Measurements from ENCODE around the gene GIT1. TPM values are rescaled to one million over a fixed set of nuclear protein-coding genes. Genes with fewer than 3 reads are reported as not detected.

Gene GIT1
- total and polyA plus RNA-seq, 2 experiments from 2014 or later = 15.9 to 60.9 TPM

DNA sequence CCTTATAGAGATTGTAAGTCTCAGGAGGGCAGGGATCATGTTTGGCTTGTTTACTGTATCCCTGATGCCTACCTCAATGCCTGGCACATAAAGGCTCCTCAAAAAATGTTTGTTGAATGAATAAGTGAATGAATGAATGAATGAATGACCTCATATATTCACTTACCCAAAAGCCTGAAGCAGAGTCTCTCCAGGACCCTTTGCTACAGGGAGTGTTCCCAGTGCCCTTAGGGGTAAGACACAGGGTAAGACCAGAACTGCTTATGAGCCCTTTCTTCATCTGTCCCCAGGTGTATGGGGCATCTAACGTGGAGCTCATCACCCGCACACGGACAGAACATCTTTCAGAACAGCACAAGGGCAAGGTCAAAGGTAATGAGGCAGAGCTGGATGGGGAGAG lies 20.9 kb upstream of the GIT1 start:
- no peak overlapping the region for H3K4me2 ChIP-seq
- peaks cover 4% of the 10 kb centered on the region; the same call in 2 of the 3 replicates for H3K36me3 Mint-ChIP-seq (ENCODE audit: low read depth)
- H3K4me3 ChIP-seq = no peak overlapping the region
- H3K27ac ChIP-seq (ENCODE audit: low read depth) = no peak overlapping the region
- DNase-seq (ENCODE audit: low spot score) = no peak
- H3K79me2 ChIP-seq (replicated peaks; ENCODE audit: insufficient read depth) = peaks cover 2% of the 10 kb centered on the region; the same call in 1 of the 2 replicates
- H3K27me3 Mint-ChIP-seq (ENCODE audit: insufficient read depth, low read depth, poor library complexity) = peaks cover 24% of the 10 kb centered on the region
- ATAC-seq = no peak
- H3K4me3 Mint-ChIP-seq = no peak overlapping the region
- no peaks in the 10 kb centered on the region for H3F3A ChIP-seq (replicated peaks; ENCODE audit: low read depth)
- peaks cover 7% of the 10 kb centered on the region; the same call in 1 of the 2 replicates for H4K20me1 ChIP-seq (replicated peaks; ENCODE audit: insufficient read depth)
- peaks cover 24% of the 10 kb centered on the region for H3K27me3 ChIP-seq (ENCODE audit: insufficient read depth)
- H3K4me1 ChIP-seq (ENCODE audit: insufficient read depth) = peaks cover 17% of the 10 kb centered on the region
- H2AFZ ChIP-seq = no peak overlapping the region
- no peaks in the 10 kb centered on the region for H3K9me2 ChIP-seq (ENCODE audit: insufficient read depth)
- no peaks in the 10 kb centered on the region; the same call in 1 of the 2 replicates for H3K36me3 ChIP-seq (ENCODE audit: insufficient read depth)
- TF ChIP-seq NANOG (IDR thresholded peaks at IDR 0.05; ENCODE audit: borderline replicate concordance) (no peak), JUNB (IDR thresholded peaks at IDR 0.05; ENCODE audit: unreplicated experiment) (no peak)
- TF ChIP-seq, protein P1, sequence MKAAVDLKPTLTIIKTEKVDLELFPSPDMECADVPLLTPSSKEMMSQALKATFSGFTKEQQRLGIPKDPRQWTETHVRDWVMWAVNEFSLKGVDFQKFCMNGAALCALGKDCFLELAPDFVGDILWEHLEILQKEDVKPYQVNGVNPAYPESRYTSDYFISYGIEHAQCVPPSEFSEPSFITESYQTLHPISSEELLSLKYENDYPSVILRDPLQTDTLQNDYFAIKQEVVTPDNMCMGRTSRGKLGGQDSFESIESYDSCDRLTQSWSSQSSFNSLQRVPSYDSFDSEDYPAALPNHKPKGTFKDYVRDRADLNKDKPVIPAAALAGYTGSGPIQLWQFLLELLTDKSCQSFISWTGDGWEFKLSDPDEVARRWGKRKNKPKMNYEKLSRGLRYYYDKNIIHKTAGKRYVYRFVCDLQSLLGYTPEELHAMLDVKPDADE (IDR thresholded peaks at IDR 0.05) = no peak
- H3K4me1 Mint-ChIP-seq = peaks cover 18% of the 10 kb centered on the region
- H3K9me3 Mint-ChIP-seq = no peaks in the 10 kb centered on the region; the same call in 2 of the 3 replicates
- no peak overlapping the region for H3K27ac Mint-ChIP-seq

DNA sequence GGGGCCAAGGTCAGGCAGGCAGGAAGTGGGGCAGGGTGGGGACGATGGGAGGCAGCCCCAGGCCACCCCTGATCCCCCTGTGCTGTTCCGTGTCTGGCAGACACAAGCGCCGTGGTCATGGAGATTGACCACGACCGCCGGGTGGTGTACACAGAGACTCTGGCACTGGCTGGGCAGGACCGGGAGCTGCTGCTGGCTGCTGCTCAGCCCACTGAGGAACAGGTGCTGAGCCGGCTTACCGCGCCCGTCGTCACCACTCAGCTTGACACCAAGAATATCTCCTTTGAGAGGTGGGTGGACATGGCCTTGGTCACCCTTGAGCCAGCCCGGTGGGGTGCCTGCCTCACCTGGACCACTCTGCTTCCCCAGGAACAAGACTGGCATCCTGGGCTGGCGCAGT lies 19.5 kb upstream of the GIT1 start:
- no peak overlapping the region for H3K4me3 ChIP-seq
- peaks cover 9% of the 10 kb centered on the region for H3K27me3 ChIP-seq (ENCODE audit: insufficient read depth)
- no peaks in the 10 kb centered on the region for H3K9me2 ChIP-seq (ENCODE audit: insufficient read depth)
- no peaks in the 10 kb centered on the region; the same call in 2 of the 3 replicates for H3K9me3 Mint-ChIP-seq
- no peak overlapping the region for H3K27ac Mint-ChIP-seq
- H3K4me3 Mint-ChIP-seq = no peak overlapping the region
- no peak overlapping the region for H2AFZ ChIP-seq
- DNase-seq (ENCODE audit: low spot score) = no peak
- H3K79me2 ChIP-seq (replicated peaks; ENCODE audit: insufficient read depth) = peaks cover 8% of the 10 kb centered on the region
- H3K36me3 ChIP-seq (ENCODE audit: insufficient read depth) = no peaks in the 10 kb centered on the region; the same call in 1 of the 2 replicates
- H3F3A ChIP-seq (replicated peaks; ENCODE audit: low read depth) = no peaks in the 10 kb centered on the region
- no peak overlapping the region for H3K4me2 ChIP-seq
- no peak for ATAC-seq
- H3K27me3 Mint-ChIP-seq (ENCODE audit: insufficient read depth, low read depth, poor library complexity) = peaks cover 10% of the 10 kb centered on the region
- peaks cover 7% of the 10 kb centered on the region; the same call in 1 of the 2 replicates for H4K20me1 ChIP-seq (replicated peaks; ENCODE audit: insufficient read depth)
- no peak overlapping the region for H3K27ac ChIP-seq (ENCODE audit: low read depth)
- peaks cover 5% of the 10 kb centered on the region for H3K4me1 Mint-ChIP-seq
- H3K4me1 ChIP-seq (ENCODE audit: insufficient read depth) = peaks cover 3% of the 10 kb centered on the region; the same call in 1 of the 2 replicates
- H3K36me3 Mint-ChIP-seq (ENCODE audit: low read depth) = peaks cover 4% of the 10 kb centered on the region; the same call in 2 of the 3 replicates
- TF ChIP-seq EZH2phosphoT487 (IDR thresholded peaks at IDR 0.05; ENCODE audit: unreplicated experiment) = no peak
- TF ChIP-seq EZH2 (IDR thresholded peaks at IDR 0.05; ENCODE audit: low read depth, unreplicated experiment) = no peak
- no peak for TF ChIP-seq JUNB (IDR thresholded peaks at IDR 0.05; ENCODE audit: unreplicated experiment)
- no peak for TF ChIP-seq STAT1 (IDR thresholded peaks at IDR 0.05; ENCODE audit: unreplicated experiment)
- TF ChIP-seq ZNF331 (CRISPR knock-in tag; IDR thresholded peaks at IDR 0.05; ENCODE audit: low read depth) = no peak
- TF ChIP-seq, protein P2, sequence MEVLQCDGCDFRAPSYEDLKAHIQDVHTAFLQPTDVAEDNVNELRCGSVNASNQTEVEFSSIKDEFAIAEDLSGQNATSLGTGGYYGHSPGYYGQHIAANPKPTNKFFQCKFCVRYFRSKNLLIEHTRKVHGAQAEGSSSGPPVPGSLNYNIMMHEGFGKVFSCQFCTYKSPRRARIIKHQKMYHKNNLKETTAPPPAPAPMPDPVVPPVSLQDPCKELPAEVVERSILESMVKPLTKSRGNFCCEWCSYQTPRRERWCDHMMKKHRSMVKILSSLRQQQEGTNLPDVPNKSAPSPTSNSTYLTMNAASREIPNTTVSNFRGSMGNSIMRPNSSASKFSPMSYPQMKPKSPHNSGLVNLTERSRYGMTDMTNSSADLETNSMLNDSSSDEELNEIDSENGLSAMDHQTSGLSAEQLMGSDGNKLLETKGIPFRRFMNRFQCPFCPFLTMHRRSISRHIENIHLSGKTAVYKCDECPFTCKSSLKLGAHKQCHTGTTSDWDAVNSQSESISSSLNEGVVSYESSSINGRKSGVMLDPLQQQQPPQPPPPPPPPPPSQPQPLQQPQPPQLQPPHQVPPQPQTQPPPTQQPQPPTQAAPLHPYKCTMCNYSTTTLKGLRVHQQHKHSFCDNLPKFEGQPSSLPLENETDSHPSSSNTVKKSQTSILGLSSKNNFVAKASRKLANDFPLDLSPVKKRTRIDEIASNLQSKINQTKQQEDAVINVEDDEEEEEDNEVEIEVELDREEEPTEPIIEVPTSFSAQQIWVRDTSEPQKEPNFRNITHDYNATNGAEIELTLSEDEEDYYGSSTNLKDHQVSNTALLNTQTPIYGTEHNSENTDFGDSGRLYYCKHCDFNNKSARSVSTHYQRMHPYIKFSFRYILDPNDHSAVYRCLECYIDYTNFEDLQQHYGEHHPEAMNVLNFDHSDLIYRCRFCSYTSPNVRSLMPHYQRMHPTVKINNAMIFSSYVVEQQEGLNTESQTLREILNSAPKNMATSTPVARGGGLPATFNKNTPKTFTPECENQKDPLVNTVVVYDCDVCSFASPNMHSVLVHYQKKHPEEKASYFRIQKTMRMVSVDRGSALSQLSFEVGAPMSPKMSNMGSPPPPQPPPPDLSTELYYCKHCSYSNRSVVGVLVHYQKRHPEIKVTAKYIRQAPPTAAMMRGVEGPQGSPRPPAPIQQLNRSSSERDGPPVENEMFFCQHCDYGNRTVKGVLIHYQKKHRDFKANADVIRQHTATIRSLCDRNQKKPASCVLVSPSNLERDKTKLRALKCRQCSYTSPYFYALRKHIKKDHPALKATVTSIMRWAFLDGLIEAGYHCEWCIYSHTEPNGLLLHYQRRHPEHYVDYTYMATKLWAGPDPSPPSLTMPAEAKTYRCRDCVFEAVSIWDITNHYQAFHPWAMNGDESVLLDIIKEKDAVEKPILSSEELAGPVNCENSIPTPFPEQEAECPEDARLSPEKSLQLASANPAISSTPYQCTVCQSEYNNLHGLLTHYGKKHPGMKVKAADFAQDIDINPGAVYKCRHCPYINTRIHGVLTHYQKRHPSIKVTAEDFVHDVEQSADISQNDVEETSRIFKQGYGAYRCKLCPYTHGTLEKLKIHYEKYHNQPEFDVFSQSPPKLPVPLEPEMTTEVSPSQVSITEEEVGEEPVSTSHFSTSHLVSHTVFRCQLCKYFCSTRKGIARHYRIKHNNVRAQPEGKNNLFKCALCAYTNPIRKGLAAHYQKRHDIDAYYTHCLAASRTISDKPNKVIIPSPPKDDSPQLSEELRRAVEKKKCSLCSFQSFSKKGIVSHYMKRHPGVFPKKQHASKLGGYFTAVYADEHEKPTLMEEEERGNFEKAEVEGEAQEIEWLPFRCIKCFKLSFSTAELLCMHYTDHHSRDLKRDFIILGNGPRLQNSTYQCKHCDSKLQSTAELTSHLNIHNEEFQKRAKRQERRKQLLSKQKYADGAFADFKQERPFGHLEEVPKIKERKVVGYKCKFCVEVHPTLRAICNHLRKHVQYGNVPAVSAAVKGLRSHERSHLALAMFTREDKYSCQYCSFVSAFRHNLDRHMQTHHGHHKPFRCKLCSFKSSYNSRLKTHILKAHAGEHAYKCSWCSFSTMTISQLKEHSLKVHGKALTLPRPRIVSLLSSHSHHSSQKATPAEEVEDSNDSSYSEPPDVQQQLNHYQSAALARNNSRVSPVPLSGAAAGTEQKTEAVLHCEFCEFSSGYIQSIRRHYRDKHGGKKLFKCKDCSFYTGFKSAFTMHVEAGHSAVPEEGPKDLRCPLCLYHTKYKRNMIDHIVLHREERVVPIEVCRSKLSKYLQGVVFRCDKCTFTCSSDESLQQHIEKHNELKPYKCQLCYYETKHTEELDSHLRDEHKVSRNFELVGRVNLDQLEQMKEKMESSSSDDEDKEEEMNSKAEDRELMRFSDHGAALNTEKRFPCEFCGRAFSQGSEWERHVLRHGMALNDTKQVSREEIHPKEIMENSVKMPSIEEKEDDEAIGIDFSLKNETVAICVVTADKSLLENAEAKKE (CRISPR knock-in tag; IDR thresholded peaks at IDR 0.05) = no peak
- TF ChIP-seq CREB1 (CRISPR knock-in tag; IDR thresholded peaks at IDR 0.05; ENCODE audit: low read depth) = no peak
- no peak for TF ChIP-seq NANOG (IDR thresholded peaks at IDR 0.05; ENCODE audit: borderline replicate concordance)
- TF ChIP-seq, protein P1 (IDR thresholded peaks at IDR 0.05) = no peak

Data from GM23338 (cell line).